KOPT-K1 (cell line): Measurements from ENCODE around the gene ASB8.

Source experiments
- H3K27ac ChIP-seq: fragments of 200-600 bp; sonication (generic); 2 replicates; pipeline ENCODE4 v1.5.1; 2016; ENCODE audit warnings: antibody characterized with exemption, mild to moderate bottlenecking, low read depth, low read length; ENCODE audit not compliant: poor library complexity, severe bottlenecking
- H3K36me3 ChIP-seq: fragments of 200-600 bp; sonication (generic); 2 replicates; pipeline ENCODE4 v1.5.1; 2017; ENCODE audit warnings: antibody characterized with exemption, mild to moderate bottlenecking, low read length, moderate library complexity; ENCODE audit not compliant: insufficient read depth
- H3K9me3 ChIP-seq: fragments of 200-600 bp; sonication (generic); 2 replicates; pipeline ENCODE4 v1.5.1; 2017; ENCODE audit warnings: antibody characterized with exemption, low read length, mild to moderate bottlenecking; ENCODE audit not compliant: insufficient read depth, poor library complexity, severe bottlenecking

ASB8 gene, protein sequence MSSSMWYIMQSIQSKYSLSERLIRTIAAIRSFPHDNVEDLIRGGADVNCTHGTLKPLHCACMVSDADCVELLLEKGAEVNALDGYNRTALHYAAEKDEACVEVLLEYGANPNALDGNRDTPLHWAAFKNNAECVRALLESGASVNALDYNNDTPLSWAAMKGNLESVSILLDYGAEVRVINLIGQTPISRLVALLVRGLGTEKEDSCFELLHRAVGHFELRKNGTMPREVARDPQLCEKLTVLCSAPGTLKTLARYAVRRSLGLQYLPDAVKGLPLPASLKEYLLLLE

DNA sequence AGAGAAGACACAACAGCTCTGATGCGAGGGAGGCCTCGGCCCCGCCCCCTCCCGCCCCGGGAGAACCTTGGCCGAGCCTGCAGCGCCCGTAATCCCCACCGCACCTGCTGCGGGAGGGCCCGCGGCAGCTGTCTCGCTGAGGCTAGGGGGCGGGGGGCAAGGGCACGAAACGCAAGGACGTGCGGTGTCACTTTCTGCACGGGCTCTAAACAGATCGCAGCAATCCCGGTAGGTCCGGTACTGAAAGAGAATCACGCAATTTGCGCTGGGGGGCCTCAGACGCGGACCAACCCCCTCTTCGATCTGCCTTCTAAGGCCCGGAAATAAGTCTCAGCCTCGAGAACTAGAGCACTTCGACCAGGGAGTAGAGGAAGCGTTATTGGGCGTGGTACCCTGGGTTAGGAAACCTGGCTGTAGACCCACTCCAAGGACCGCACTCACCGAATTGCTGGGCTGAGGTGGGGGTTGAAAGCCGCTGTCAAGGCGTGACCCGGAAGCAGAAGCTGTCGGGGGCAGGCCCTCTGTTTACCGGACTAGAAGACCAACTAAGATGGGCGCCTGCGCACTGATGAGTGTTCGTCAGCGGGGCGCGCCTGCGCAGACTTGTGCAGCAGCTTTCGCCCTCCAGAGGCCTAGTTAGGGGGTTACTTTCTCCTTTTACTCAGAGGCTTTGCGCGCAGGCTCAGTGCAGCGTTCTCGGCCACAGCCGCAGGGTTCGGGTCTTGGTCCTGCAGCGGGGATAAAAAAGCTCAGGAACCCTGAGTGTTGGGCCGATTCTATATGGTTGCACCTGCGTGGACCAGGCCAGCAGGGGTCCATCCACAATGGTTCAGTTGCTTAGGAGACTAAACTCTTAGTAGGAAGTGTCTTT, at the start of gene ASB8:
Gene ASB8, minus strand, starts transcription at position 498 of the 871 bp plus-strand sequence. CDS start 4,019 bp downstream, outside the sequence.
- H3K9me3 ChIP-seq: no peaks in the 10 kb centered on the region
- peaks cover 18% of the 10 kb centered on the region for H3K36me3 ChIP-seq
- peak within 1 kb of the TSS; percentile 74 for H3K27ac ChIP-seq

DNA sequence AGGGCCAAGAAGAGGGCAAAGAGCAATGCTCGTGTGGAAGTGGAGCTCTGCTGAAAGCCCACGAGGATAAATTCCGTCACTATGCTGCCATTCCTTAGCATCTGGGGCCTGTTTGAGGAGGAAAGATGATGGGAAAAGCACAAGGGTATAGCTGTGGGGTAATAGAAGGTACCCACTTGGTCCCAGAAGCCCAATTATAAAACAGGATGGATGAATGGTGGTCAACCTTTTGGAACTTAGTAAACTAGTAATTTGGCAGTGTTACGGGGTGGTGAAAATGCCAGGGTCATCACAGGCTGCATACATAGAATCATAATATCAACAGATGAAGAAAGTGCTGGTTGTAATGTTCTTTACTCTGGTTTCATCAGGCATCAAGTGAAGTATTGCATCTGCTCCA, 45.9 kb upstream of the ASB8 start, which contains the start of gene OR10AD1:
Gene OR10AD1, minus strand, starts transcription at position 101 of the 400 bp plus-strand sequence. Its CDS starts 0 bp downstream, at position 101.
- no peak within 1 kb of the TSS for H3K27ac ChIP-seq
- peaks cover 15% of the 10 kb centered on the region for H3K9me3 ChIP-seq
- no peaks in the 10 kb centered on the region for H3K36me3 ChIP-seq

DNA sequence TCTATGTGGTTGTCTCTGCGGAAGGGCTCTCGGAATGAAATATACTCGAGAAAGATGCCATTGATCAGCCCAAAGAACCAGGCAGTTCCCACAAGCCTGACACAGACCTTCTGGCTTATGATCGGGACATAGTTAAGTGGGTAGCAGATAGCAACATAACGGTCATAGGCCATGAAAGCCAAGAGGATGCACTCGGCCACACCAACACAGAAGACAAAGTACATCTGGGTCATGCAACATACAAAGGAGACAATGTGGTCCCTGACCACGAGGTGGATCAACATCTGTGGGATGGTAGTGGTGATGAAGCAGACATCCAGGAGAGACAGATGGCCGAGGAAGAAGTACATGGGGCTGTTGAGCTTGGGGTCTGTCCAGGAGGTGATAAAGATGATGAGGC, 45.5 kb upstream of the ASB8 start:
- Histone ChIP-seq H3K9me3 (peaks cover 11% of the 10 kb centered on the region), H3K36me3 (no peaks in the 10 kb centered on the region), H3K27ac (no peak overlapping the region)

DNA sequence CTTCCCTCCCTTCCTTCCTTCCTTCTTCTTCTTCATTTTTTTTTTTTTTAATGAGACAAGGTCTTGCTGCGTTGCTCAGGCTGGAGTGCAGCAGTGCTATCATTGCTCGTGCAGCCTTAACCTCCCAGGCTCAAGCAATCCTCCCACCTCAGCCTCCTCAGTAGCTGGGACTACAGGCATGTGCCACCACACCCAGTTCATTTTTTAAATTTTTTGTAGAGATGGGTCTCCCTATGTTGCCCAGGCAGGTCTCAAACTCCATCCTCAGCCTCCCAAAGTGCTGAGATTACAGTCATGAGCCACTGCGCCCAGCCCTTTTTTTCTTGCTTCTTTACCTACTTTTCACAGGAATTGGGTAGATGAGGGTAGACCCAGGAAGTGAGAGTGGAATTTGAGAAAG, 44.2 kb upstream of the ASB8 start:
- H3K27ac ChIP-seq: no peak overlapping the region
- H3K9me3 ChIP-seq: peaks cover 4% of the 10 kb centered on the region
- H3K36me3 ChIP-seq: no peaks in the 10 kb centered on the region

DNA sequence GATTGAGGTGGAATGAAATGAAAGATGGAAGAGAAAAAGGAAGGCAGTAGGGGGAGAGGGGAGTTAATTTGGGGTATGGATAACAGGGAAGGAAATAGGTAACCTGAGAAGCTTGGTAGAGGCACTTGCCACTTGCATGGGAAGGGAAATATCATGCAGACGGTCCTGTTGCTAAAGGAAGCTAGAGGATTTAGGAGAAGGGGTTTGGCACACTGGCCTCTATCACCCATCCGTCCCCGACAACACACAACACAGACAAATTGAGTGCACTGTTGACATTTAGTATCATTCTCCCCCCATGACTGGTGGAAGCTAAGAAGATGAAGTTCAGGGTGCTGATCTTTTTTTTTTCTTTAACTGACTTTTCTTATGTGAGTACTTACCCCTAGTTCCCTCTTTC, 43.8 kb upstream of the ASB8 start:
- H3K9me3 ChIP-seq: no peaks in the 10 kb centered on the region
- H3K27ac ChIP-seq: no peak overlapping the region
- H3K36me3 ChIP-seq: no peaks in the 10 kb centered on the region

DNA sequence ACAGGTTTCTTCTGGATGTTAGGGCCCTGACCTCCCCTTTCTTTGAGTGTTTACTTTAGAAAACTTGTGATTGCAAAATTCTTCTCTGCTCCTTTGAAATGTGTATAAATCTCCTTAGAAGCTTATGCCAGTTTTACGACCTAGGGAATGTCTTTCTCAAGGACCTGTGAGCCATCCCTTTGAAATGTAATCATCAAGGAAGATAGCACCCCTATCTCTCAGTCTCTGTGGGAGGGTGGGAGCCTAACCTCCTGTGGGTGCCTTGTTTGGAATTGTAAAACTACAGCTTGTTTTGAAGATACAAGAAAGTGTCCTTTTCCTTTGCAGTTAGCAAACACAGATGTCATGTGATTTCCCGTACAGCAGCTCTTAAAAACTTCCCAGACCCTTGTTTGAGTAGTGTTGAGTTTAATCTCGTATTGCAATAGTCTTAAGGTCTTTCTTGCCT, 42.5 kb upstream of the ASB8 start:
- H3K36me3 ChIP-seq: no peaks in the 10 kb centered on the region
- no peaks in the 10 kb centered on the region for H3K9me3 ChIP-seq
- no peak overlapping the region for H3K27ac ChIP-seq

DNA sequence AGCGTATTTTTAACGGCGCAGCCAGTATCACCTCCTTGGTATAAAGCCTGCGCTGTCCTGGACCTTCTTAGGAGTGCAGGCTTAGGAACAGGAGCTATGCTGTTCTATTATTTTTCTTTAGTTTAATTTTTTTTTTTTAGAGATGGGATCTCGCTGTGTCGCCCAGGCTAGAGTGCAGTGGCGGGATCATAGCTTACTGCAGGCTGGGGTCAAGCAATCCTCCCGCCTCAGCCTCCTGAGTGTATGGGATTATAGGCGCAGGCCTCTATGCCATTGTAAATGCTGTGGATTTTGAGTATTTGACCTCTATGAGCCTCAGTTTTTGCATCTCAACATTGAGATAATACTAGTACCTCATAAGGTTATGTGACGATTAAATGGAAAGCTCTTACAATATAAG, 41.7 kb upstream of the ASB8 start:
- no peaks in the 10 kb centered on the region for H3K9me3 ChIP-seq
- peak overlapping the region; percentile 80 for H3K27ac ChIP-seq
- no peaks in the 10 kb centered on the region for H3K36me3 ChIP-seq

DNA sequence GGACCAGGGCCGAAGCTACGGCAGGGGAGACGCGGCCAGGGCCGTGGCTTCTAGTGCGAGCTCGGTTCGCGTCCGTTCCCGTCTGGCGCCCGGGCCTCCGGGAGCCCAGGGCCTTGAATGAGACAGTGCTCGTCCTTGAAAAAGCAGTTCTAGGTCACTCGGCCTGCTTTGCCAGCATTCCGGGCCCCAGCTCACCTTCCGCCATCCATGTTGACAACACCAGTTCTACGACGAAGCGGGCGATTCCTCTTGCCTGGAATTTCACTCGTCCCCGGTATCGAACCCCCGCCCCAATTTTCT, 41.3 kb upstream of the ASB8 start:
- Histone ChIP-seq H3K36me3 (no peaks in the 10 kb centered on the region), H3K27ac (peak overlapping the region; percentile 80), H3K9me3 (no peaks in the 10 kb centered on the region)

DNA sequence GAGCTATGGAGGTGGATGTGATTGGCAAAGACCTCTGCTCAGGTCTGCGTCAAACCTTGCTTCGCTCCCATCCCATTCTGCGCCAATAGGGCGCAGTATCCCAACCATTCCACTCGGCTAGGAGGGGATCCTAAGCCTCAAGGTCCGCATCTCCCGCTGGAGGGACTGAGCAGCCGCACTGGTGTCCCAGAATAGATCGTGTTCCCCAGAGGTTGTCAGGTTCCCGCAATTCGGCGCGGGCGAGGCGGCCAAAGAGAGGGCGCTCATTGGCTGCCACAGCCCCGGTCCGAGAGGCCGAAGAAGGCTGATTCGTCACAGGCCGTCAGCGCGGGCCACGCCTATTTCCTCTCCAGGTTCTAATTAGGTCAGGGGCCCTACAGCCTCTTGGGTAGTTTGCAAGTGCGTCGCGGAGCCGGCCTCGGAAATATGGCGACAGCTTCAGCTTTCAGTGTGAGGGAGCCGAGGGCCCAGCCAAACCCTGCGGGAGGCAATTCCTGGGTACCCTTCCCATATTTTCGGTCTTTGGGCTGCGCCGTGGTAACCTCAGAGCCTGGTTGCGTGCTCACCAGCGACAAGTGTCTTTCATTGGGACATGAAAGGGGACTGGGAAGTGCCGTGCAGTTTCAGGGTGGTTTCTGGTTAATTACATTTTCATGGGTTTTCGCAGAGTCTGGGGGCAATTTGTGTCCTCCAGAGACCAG, 40.8 kb upstream of the ASB8 start:
- no peaks in the 10 kb centered on the region for H3K36me3 ChIP-seq
- no peaks in the 10 kb centered on the region for H3K9me3 ChIP-seq
- peak overlapping the region; percentile 80 for H3K27ac ChIP-seq

DNA sequence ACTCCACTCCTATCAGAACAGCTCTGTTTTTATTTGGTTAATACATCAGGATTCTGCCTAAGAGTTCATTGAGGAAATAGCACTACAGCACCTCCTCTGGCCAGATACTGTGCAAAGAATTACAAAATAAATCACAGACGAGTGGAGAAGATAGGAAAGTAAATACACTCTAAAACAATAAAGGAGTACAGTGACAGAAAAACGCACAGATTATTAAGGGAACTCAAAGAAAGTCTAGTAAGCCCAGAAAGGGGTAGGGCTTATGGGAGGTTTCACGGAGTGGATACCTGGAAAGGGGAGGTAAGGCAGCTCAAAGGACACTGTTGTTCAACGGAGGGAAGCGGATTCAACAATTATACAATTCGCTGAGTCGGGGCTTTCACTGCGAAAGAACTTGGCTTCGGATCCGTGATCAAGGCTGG, 40.2 kb upstream of the ASB8 start:
- Histone ChIP-seq H3K36me3 (no peaks in the 10 kb centered on the region), H3K27ac (peak overlapping the region; percentile 80), H3K9me3 (no peaks in the 10 kb centered on the region)

DNA sequence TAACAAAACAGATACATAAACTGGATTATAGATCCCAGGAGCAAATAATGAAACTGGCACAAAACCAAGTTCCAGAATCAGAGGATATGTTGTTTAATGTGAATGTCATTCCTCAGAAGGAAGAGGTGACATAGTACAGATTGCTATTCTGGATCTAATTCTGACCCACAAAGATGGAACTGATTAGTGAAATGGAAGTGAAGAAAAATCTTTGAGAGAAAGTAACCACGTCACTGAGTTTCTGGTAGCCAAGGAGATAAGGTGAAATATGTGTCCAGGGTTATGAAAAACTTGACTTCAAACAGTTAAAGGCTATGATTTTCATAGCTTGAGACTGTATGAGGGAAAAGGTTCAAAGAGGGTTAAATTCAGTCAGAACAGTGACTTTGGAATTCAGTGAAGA, 37.5 kb upstream of the ASB8 start:
- Histone ChIP-seq H3K9me3 (no peaks in the 10 kb centered on the region), H3K27ac (no peak overlapping the region), H3K36me3 (no peaks in the 10 kb centered on the region)

DNA sequence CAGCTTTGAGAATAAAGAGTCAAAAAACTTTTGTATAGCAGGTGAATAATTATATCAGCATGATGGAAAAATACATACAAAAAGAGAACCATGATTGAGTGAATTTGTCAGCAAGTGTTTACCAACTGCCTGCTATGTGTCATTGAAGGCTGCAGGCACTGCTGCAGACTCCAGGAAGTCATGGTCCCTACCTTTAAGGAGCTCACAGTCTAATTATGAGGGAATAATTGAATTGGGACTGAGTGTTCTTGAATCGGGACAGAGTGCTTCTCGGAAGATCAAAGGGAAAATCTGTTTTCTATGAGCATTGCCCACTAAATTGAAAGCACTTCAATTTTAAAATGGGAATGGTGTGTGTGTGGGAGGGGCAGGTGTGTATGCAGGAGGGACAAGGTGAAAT, 36.3 kb upstream of the ASB8 start:
- Histone ChIP-seq H3K27ac (no peak overlapping the region), H3K36me3 (no peaks in the 10 kb centered on the region), H3K9me3 (no peaks in the 10 kb centered on the region)

DNA sequence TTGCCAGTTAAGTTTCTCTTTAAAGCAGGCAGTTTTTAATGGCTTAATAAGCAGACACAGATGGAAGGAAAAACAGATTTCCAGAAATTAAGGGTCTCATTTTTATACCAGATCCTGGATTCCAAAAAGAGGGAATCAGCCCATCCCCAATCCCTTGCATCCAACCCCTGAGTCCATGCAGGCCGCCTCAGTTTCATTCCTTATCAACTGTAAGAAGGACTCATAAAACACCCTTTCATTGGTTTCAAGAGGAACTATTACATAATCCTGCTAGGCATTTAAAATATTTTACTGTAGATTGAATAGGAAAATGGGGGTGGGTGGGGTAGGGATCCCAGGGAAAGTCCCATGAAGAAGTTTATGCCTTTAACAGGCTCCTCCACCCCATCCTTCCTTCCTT, 35.5 kb upstream of the ASB8 start:
- no peaks in the 10 kb centered on the region for H3K9me3 ChIP-seq
- H3K36me3 ChIP-seq: no peaks in the 10 kb centered on the region
- H3K27ac ChIP-seq: no peak overlapping the region

DNA sequence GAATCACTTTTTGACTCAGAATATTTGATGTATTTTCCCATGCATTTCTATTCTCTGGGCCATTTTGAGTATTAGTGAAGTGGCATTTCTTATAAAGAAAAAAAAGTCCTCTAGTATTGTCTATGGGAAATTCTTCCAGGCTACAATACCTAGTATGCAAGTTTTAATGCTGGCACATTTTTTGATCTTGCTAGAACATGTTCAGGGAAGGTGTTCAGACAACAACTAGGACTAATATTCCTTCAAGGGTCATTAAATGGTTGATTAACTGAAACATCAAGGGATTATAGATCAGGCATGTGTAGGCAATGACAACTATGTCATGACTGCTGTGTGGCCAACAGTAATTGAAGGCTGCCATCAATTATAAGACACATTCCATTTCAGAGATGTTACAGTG, 33.8 kb upstream of the ASB8 start:
- no peak overlapping the region for H3K27ac ChIP-seq
- no peaks in the 10 kb centered on the region for H3K36me3 ChIP-seq
- no peaks in the 10 kb centered on the region for H3K9me3 ChIP-seq
